Anterior cingulate cortex (tissue), 58 donors: ENCODE results near the gene LRRC3.
"Not testable (repeated sequence)": the region's sequence is repeated elsewhere in the genome, so short reads cannot be mapped to it uniquely, and the experiment has no call there.

Experiments used
- DNase-seq, 58 donors: peaks; one replicate each; lab custom pipeline; 2025; lab: John Stamatoyannopoulos, UW

Gene LRRC3

DNA sequence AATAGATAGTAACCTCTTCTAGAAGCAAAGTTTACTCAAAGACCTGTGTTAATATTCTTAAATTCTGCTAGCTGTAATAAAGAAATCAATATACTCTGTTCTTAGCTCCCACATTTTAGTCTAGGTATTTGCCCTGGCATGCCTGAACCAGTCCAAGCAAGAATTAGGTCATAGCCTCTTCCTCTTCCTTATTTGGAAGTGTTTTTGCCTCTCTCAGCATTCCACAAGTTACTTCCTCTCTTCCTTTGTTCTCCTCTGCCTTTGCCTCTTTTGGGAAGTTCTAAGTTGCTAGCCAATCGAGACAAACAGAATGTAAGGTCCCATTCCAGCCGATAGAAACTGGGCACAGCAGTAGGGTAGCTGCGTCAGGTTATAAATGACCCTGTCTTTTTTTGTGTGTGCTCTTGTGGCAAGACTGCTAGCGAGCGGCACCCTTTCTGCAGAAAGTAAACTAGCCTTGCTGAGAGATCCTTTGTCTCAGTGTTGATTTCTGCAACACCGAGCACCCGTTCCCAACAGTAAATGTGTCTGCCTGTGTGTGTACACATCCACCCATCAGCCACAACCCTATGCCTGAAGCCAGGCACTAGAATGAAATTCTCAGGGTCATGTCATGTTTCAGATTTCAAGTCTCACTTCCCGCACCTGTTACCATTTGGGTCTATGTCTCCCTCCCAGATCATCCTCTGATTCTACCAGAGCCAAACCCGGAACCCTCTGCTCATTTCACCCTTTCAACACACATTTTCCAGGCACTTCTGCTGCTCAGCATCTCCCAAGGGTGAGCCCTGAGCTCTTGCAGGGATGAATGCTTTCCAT lies 37.5 kb downstream of the LRRC3 start:
- DNase-seq = no peak

DNA sequence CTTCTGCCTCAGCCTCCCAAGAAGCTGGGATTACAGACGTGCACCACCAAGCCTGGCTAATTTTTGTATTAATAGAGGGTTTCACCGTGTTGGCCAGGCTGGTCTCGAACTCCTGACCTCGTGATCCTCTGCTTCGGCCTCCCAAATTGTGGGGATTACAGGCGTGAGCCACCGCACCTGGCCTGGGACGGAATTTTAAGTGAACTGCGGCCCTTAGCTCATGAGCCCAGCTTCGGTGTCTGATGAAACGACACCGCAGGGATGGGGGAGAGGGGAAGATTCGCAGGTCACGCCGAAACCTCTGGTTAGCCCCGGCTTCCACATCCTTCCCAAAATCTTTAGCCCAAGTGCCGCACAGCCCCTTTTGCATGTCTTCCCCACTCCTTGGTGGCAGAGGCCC lies 39.1 kb downstream of the LRRC3 start:
- DNase-seq = no peak

DNA sequence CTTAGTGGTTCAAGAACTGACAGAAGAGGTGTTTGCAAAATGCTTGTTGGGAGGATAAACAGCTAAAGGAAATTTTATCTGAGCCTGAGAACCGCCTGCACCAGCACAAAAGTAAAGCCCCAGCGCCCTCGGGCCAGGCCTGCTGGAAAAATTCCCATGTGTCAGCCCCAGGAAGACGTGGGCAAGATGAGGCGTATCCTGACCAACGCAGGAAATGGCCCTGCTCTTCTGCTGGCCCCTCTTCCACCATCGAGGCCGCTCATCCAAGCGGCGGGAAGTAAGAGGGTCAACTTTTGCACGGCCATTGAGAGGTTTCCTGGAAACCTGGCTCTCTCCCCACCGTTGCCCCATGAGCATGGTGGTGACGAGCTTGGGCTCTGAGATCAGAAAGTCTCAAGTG lies 39.6 kb downstream of the LRRC3 start:
- no peak for DNase-seq

DNA sequence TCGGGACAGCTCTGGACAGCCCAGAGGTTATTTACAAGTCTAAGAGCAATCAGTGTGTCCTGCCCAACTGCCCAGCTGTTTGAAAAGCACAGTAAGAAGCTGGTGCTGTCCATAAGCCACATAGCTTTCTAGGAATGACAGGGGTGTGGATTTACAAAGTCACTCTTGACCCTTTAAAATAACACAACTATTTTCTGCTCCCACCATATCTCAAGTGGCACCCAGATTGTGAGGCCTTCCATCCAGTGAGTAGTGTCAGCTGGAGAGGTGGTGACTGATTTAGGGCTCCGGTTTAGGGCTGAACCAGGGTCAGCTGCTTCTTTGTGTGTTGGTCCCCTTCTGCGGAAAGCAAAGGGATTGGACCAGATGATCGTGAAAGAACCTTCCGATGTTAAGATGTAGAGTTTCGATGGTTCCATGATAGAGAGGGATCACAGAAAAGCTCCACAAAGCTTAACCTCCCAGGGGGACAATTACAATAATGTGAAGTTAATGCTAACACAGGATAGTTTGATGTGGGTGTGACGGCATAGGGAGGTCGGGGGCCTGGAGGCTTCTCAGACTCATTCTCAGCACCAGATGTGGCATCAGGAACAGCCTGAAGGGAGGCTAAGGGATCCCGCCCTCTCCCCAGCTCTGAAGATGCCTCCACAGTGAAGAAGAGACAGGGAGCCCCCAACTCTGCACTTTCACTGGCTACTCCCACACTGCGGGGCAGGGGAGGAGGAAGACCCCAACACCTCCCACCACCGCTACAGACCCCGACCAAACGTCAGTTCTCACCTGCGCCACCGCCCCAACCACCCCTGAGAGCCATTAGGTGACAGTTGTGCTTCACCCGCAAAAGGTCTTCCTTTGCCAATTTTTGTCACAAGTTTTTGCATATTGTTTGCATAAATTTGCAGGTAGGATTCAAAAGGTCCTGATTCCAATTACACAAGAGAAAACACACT lies 40.6 kb downstream of the LRRC3 start:
- no peak for DNase-seq

DNA sequence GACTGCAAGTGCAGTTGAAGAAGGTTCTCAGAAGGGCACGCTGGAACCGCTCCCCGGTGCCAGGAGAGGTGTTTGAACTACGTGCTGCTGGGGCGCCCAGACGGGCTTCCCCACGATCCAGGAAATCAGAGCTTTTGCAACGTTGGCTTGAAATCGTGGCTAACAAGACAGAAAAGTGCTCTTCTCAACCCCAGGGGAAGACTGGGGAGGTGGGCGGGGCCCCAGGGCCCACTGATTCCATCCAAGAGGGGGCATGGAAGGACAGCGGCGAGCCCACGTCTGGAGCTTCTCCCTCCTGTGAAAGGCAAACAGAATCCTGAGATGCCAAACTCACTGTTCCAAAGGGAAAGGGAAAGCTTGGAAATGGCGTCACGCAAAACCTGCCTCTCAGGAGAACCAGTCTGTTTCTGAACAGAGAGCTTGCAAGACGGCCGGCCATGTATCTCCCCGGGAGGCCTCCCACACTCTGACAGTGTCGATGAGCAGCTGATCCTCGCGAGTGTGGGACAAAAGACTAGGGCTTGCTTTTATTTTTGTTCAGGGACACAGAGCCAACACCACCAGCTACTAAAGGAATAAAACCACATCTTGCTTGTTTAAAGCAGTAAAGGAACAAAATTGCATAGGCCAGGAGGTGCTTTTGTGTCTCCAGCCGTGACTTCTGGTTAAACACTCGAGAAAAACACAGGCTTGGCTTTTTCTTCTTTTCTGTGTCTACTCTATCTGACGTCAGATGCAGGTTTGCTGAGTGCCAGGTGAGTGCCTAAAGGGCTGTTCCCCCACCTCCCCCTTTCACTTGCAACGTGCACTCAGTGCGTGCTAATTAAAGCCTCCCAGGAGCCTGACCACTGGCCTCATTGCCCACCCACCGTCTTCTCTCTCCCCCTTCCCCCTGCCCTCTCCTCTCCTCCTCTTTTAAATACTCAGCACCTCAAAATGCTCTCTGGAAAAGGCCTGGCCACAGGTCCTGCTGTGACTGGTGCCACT lies 41.5 kb downstream of the LRRC3 start:
- DNase-seq = peak in 4 of 58 donors; percentile 9 to 22 (median 20)

DNA sequence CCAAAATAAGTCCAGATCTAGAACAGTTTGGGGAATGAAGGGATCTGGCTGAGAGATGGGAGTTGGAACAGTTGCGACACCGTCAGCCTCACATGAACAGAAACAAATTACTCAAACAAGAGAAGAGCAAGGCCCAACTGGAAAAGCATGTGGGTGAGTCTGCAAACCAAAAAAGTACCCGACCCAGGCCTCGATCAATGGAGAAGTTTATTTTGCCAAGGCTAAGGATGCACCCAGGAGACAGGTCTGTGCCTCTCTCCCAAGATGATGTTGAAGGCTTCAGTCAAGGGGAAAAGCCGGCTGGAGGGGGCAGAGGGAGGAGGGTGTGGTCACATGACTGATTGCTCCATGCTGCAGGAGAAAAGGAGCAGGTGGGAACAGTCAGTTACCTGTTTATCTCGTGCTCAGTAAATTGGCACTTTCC lies 42.4 kb downstream of the LRRC3 start:
- peak in 1 of 58 donors; percentile 3 for DNase-seq

DNA sequence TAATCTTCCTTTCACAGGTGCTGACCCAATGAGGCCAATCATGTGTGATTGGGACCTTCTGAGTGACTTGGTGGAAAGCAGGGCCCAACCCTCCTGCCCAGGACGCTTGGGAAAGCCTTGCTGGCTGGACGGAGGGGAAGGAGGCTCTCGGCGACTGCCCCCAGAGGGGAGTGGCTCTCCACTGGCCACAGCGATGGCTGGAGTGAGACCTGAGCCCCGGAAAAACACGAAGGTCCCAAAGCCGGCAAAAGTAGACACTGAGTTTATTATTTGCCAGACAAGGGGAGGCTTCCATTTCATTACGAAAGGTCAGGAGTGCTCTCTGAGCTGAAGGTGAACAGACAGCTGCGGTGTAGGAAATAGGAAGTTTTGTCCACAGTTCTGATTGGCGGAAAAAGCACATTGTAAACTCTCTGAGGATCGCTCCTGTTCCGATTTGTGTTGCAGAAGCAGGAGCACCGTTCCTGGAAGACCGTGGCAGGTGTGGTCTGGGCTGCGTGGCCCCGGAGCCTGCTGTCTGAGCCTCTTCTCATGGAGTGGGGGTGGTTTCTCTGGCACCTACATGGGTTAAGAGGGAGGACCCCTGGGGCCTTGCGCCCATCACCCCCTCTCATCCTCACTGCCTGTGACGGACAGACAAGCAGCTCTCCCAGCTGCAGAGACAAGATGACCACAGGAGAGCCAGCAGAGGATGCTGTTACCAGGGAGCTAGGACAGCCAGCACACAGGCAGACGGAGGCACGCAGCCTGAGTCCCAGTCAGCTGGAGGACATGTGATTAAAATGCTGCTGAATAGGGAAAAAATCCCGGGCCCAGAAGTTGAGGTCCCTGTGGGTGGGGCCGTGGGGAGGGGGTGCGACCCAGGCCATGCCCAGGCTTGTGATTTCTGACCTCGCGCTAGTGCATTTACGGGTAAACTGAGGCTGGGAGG lies 43.2 kb downstream of the LRRC3 start:
- DNase-seq = no peak

DNA sequence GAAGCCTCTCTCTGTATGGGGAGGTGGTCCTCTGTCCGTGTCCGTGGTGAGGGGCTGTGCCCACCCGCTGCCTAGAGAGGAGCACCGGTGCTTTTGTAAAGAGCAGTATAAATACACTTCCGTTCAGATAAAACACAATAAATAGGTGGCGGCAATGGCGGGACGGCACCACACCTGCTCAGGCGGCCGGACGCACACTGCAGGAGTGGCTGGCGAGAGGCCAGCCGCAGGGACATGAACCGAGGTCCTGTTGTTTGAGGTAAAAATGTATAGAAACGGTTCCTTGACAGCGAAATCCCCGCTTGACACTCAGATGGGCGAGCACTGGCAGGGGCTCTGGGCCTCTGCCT lies 43.9 kb downstream of the LRRC3 start:
- no peak for DNase-seq

DNA sequence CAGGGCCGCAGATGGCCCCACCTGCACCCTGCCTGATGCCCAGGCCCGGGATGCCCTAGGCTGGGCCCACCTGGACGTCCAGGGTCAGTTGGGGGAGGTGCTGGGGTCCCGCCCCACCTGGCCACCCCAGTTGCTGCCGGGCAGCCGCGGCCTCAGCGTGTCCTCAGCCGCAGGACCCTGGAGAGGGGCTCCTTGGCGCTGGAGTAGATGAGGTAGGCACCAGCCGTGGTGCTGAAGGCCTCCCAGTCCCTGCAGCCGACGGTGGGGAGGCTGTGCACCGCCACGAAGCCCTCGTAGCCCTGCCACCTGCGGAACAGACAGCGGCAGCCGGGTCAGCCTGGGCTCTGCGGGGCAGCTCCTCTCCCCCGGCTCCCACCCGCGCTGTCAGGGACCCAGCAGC lies 44.3 kb downstream of the LRRC3 start:
- no peak for DNase-seq

DNA sequence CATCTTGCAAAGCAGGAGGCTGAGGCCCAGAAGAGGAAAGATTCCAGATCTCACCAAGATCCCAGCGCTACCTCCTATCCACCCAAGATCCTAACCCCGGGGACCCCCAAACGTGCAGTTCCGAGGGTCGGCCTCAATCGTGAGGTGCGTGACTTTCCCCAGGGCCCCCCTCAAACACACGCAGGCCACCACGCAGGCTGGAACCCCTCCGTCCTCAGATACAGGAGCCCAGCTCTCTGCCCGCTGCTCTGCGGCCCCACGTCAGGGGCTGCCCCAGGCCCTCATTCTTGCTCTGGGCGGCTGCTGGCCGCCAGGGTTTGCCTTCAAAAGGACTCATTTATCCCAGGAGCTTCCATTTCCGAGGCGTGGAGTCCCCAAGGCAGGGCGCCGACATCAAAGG lies 44.8 kb downstream of the LRRC3 start:
- no peak for DNase-seq

DNA sequence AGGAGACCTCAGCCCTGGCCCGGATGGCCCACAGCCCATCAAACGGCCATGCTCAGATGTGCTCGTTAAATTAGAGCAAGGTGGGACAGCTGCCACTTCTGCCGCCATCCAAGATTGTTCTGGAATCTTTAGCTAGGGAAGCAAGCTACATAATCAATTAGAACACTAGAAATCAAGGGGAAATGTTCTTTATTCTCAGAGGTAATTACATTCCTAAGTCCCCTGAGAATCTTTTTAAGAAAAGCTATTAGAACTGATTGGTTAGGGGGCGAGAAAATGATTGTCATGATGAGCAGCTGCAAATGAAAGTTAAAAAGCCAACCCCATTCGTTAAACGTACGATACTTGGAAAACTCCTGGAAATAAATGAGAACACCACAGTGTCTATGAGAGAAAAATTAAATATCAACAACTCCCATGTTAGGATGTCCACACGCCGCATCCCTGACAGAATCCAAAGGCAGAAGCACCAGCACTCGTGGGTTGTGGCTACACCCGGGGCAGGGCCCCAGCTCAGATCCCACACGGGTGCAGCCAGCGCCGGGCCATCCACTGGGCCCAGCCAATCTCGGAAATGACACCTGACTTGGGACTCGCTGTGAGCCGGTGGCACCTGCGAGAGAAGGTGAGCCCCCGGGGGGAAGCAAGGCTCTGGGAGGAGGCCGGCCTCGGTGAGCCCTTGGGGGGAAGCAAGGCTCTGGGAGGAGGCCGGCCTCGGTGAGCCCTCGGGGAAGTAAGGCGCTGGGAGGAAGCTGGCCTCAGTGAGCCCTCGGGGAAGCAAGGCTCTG lies 47.1 kb downstream of the LRRC3 start:
- no peak for DNase-seq

DNA sequence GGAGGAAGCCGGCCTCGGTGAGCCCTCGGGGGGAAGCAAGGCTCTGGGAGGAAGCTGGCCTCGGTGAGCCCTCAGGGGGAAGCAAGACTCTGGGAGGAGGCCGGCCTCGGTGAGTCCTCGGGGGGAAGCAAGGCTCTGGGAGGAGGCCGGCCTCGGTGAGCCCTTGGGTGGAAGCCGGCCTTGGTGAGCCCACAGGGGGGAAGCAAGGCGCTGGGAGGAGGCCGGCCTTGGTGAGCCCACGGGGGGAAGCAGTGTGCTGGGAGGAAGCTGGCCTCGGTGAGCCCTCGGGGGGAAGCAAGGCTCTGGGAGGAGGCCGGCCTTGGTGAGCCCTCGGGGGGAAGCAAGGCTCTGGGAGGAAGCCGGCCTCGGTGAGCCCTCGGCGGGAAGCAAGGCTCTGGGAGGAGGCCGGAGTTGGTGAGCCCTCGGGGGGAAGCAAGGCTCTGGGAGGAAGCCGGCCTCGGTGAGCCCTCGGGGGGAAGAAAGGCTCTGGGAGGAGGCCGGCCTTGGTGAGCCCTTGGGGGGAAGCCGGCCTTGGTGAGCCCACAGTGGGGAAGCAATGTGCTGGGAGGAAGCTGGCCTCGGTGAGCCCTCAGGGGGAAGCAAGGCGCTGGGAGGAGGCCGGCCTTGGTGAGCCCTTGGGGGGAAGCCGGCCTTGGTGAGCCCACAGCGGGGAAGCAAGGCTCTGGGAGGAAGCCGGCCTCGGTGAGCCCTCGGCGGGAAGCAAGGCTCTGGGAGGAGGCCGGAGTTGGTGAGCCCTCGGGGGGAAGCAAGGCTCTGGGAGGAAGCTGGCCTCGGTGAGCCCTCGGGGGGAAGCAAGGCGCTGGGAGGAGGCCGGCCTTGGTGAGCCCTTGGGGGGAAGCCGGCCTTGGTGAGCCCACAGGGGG lies 47.9 kb downstream of the LRRC3 start:
- DNase-seq = not testable (repeated sequence)

DNA sequence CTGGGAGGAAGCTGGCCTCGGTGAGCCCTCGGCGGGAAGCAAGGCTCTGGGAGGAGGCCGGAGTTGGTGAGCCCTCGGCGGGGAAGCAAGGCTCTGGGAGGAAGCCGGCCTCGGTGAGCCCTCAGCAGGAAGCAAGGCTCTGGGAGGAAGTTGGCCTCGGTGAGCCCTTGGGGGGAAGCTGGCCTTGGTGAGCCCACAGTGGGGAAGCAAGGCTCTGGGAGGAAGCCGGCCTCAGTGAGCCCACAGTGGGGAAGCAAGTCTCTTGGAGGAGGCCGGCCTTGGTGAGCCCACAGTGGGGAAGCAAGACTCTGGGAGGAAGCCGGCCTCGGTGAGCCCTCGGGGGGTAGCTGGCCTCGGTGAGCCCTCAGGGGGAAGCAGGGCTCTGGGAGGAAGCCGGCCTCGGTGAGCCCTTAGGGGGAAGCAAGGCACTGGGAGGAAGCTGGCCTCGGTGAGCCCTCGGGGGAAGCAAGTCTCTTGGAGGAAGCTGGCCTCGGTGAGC lies 48.6 kb downstream of the LRRC3 start:
- no peak for DNase-seq

DNA sequence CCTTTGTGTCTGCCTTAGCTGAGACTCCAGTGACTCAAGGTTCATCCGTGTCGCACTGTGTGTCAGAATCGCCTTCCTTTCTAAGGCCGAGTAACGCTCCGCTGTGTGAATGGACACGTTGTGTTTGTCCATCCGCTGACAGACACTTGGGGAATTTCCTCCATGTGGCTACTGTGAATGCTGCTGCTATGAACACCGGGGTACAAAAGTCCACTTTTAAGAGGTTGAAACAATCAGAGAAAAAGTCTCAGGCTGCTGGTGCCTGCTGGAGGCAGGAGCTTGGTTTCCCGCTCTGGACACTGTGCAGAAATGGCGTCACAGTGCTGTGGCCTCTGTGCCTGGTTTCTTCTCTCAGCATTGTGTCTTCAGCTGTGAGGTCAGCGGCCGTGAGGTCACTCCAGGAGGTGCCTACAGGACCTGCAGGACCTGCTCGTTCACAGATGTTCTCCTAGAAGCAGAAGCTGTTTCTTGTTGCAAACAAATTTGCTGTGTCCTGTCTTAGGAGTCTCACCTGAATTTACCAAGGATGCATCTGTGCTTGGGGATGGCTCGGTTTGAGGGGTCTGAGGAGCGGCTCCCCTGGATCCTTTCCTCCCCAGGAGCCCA lies 50.5 kb downstream of the LRRC3 start:
- DNase-seq = no peak

DNA sequence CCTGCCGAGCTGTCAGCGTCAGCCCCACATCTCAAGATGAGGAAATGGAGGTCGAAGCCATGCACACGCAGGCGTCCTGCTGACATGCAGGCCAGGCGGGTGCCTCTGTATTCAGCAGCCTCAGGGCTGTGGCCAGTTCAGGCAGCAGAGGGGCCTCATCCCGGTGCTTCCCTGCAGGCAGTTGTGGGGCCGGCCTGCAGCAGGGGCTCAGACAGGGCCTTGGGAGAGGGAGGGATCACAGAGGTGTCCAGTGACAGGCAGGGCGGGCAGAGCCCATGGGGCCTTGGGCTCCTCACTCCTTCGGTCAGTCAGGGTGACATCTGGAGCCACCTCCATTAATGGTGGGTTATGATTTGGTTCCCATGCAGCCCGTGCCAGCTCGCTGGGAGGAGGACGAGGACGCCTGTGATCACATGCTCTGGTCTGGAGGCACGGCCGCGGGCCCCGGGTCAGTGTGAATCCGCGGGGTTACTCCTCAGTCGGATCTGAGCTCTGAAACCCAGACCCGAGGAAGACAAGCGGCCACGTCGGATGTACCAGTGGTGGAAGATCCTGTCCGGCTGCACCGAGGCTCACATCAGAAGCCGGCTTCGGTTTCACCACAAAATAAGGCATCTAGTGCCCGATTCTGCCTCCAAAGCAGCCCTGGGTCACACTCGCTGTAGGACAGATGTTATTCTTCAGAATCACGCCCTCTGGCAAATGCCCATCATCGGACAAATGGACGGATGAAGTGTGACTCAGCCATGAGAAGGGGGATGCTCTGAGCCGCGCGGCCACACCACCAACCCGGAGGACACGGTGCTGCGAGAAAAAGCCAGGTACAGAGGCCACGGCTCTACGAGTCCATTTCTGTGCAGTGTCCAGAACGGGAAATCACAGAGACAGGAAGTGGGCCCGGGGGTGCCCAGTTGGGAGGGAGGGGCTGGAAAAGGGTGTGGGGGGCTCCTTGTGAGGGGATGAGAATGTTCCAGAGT lies 51.3 kb downstream of the LRRC3 start:
- no peak for DNase-seq
